Vagina (tissue), 2 donors: ENCODE data around the gene RBM26. TPM values are rescaled to one million over a fixed set of nuclear protein-coding genes. Genes with fewer than 3 reads are reported as not detected.
"Not testable (repeated sequence)": the region's sequence is repeated elsewhere in the genome, so short reads cannot be mapped to it uniquely, and the experiment has no call there.

Source experiments
- DNase-seq, 2 donors: peaks; one replicate each; pipeline ENCODE4 v3.0.0-alpha.2; 2017; ENCODE audit errors: extremely low spot score in 2 of 2
- H3K27ac ChIP-seq: fragments of 200-600 bp; sonication (generic); one replicate; pipeline ENCODE4 v1.5.1; 2019
- H3K27me3 ChIP-seq: fragments of 200-600 bp; sonication (generic); one replicate; pipeline ENCODE4 v1.5.1; 2019
- H3K36me3 ChIP-seq, 2 donors: fragments of 200-600 bp; sonication (generic); one replicate each; pipeline ENCODE4 v1.5.1; 2017 to 2019
- H3K4me1 ChIP-seq: fragments of 200-600 bp; sonication (generic); one replicate; pipeline ENCODE4 v1.5.1; 2019
- H3K4me3 ChIP-seq, 2 donors: fragments of 200-600 bp; sonication (generic); 1 replicate in 1 of 2; 2 replicates in 1 of 2; pipeline ENCODE4 v1.5.1; 2016 to 2019
- H3K9me3 ChIP-seq: fragments of 200-600 bp; sonication (generic); one replicate; pipeline ENCODE4 v1.5.1; 2019
- CTCF ChIP-seq, 3 experiments: fragments of 450-650 bp in 2 of 3; fragments of 200-600 bp in 1 of 3; sonication (generic) in 1 of 3; IDR thresholded peaks; one replicate each; pipeline ENCODE4 v1.5.1; 2017 to 2019; ENCODE audit warnings: antibody characterized with exemption in 3 of 3, mild to moderate bottlenecking in 2 of 3, moderate library complexity in 2 of 3
- POLR2A ChIP-seq, 2 donors: fragments of 450-650 bp; IDR thresholded peaks; one replicate each; pipeline ENCODE4 v1.6.1; 2017; ENCODE audit warnings: antibody characterized with exemption in 2 of 2, mild to moderate bottlenecking in 2 of 2, moderate library complexity in 2 of 2
- POLR2AphosphoS5 ChIP-seq, 2 donors: sonication (generic); formaldehyde crosslinking; IDR thresholded peaks; one replicate each; pipeline ENCODE4 v1.9.0; 2017; ENCODE audit warnings: antibody characterized with exemption in 2 of 2, mild to moderate bottlenecking in 2 of 2, low read depth in 1 of 2; ENCODE audit not compliant: insufficient read depth in 1 of 2
- intact Hi-C: fragments of 100-400 bp; cut with DNase I; formaldehyde crosslinking; loops from one replicate; pipeline ENCODE4 v1.15.1; 2023
- total RNA-seq: library from RNA; depleted of rRNA; stranded (reverse); fragments of >200 nt; gene quantifications from one replicate; pipeline ENCODE4 v1.2.3, GENCODE V29; 2016

The RBM26 gene
- total RNA-seq, 1 donor from 2014 or later = 29.0 TPM

- no peaks in the 10 kb centered on the region for H3K9me3 ChIP-seq
- H3K27ac ChIP-seq = no peak overlapping the region
- H3K4me1 ChIP-seq = no peaks in the 10 kb centered on the region
- H3K36me3 ChIP-seq = no peaks in the 10 kb centered on the region
- DNase-seq = no peak
- no peak overlapping the region for H3K4me3 ChIP-seq
- no peak for TF ChIP-seq POLR2AphosphoS5 (IDR thresholded peaks at IDR 0.05; ENCODE audit: insufficient read depth in 1 of 2, low read depth in 1 of 2)
- intact Hi-C loops = no loop called here
- H3K27me3 ChIP-seq = no peaks in the 10 kb centered on the region
Observed at GRCh38 chr13:79282976-79283375, 123.1 kb downstream of the RBM26 start.

- no peaks in the 10 kb centered on the region for H3K4me1 ChIP-seq
- DNase-seq = no peak
- H3K4me3 ChIP-seq = no peak overlapping the region
- TF ChIP-seq POLR2AphosphoS5 (IDR thresholded peaks at IDR 0.05; ENCODE audit: insufficient read depth in 1 of 2, low read depth in 1 of 2) (no peak), CTCF (IDR thresholded peaks at IDR 0.05) (no peak), POLR2A (IDR thresholded peaks at IDR 0.05) (no peak)
- H3K27me3 ChIP-seq = no peaks in the 10 kb centered on the region
- H3K27ac ChIP-seq = no peak overlapping the region
- H3K9me3 ChIP-seq = no peaks in the 10 kb centered on the region
- no peaks in the 10 kb centered on the region for H3K36me3 ChIP-seq
- intact Hi-C loops = no loop called here
Observed at GRCh38 chr13:79282508-79282907, 123.5 kb downstream of the RBM26 start.

GRCh38 chr13:79281339-79281747 lies 124.7 kb downstream of the RBM26 start:
- H3K27me3 ChIP-seq = no peaks in the 10 kb centered on the region
- intact Hi-C loops = no loop called here
- H3K4me3 ChIP-seq = no peak overlapping the region

GRCh38 chr13:79279735-79280134 lies 126.3 kb downstream of the RBM26 start:
- H3K27ac ChIP-seq, H3K36me3 ChIP-seq, H3K27me3 ChIP-seq, H3K4me1 ChIP-seq, H3K4me3 ChIP-seq, DNase-seq, intact Hi-C loops, H3K9me3 ChIP-seq: not testable (repeated sequence)

More at GRCh38 chr13:79281339-79281747, 124.7 kb downstream of the RBM26 start:
- TF ChIP-seq POLR2A (IDR thresholded peaks at IDR 0.05) (no peak), POLR2AphosphoS5 (IDR thresholded peaks at IDR 0.05; ENCODE audit: insufficient read depth in 1 of 2, low read depth in 1 of 2) (no peak), CTCF (IDR thresholded peaks at IDR 0.05) (no peak)
- no peak for DNase-seq
- Histone ChIP-seq H3K36me3 (no peaks in the 10 kb centered on the region), H3K4me1 (no peaks in the 10 kb centered on the region), H3K27ac (no peak overlapping the region), H3K9me3 (no peaks in the 10 kb centered on the region)

GRCh38 chr13:79273045-79273444 lies 133.0 kb downstream of the RBM26 start:
- TF ChIP-seq POLR2A (IDR thresholded peaks at IDR 0.05) (no peak), POLR2AphosphoS5 (IDR thresholded peaks at IDR 0.05; ENCODE audit: insufficient read depth in 1 of 2, low read depth in 1 of 2) (no peak), CTCF (IDR thresholded peaks at IDR 0.05) (no peak)
- intact Hi-C loops = no loop called here
- H3K9me3 ChIP-seq = no peaks in the 10 kb centered on the region

GRCh38 chr13:79271616-79272015 lies 134.4 kb downstream of the RBM26 start:
- DNase-seq = no peak
- Histone ChIP-seq H3K4me3 (no peak overlapping the region), H3K27ac (no peak overlapping the region), H3K9me3 (no peaks in the 10 kb centered on the region), H3K27me3 (no peaks in the 10 kb centered on the region), H3K4me1 (no peaks in the 10 kb centered on the region), H3K36me3 (no peaks in the 10 kb centered on the region)
- intact Hi-C loops = no loop called here
- TF ChIP-seq POLR2AphosphoS5 (IDR thresholded peaks at IDR 0.05; ENCODE audit: insufficient read depth in 1 of 2, low read depth in 1 of 2) (no peak), CTCF (IDR thresholded peaks at IDR 0.05) (no peak), POLR2A (IDR thresholded peaks at IDR 0.05) (no peak)

More at GRCh38 chr13:79273045-79273444, 133.0 kb downstream of the RBM26 start:
- H3K27ac ChIP-seq = no peak overlapping the region
- no peaks in the 10 kb centered on the region for H3K4me1 ChIP-seq
- H3K27me3 ChIP-seq = no peaks in the 10 kb centered on the region
- H3K36me3 ChIP-seq = no peaks in the 10 kb centered on the region
- no peak overlapping the region for H3K4me3 ChIP-seq
- no peak for DNase-seq
